DMS53 (cell line): Measurements from ENCODE around the gene DUSP10.

Experiments
- DNase-seq: peaks from one replicate; lab custom pipeline; 2025; lab: John Stamatoyannopoulos, UW

The DUSP10 gene

DNA sequence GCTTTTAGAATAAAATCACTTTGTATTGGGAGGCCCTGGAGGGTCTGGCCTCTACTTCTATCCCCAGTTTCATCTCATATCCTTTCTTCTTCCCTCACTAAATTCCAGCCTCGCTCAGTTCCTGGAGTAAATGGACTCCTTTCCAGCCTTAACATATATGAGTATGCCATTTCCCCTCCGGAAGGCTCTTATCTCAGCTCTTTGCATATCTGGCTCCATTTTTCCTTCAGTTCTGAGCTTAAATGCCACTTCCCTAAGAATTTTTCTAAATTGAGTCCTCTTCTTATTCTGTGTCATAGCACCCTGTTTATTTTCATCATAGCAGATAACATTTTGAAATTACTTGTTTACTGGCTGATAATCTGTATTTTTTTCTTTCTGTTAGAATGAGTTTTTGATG lies 20.2 kb upstream of the DUSP10 start:
- DNase-seq, result no peak

DNA sequence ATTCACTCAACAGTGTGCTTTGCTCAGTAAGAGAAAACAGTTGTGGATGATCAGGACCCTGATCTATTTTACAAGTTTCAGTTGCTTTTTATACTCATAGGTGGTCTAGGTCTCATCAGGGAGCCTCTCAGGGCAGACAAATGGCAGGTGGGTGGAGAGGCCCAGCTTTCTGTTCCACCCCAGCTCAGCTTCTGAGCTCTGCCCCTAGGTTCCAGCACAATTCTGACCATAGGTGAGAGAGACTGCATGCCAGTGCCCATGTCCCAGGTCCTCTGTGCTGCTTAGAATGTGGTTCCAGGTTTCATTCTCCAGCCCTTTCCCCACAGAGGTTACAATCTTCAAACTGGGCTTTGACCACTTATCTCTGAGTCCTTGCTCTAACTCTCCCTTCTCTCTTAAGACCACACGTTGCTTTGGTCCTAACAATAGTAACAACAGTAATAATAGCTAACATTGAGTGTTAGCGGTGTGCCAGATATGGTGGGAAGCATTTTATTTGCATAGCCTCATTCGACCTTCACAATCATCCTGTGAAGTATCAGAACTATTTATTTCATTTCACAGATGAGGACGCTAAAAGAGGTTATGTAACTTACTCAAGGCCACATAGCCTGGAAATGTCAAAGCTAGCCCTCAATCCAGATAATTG lies 19.6 kb upstream of the DUSP10 start:
- no peak for DNase-seq

DNA sequence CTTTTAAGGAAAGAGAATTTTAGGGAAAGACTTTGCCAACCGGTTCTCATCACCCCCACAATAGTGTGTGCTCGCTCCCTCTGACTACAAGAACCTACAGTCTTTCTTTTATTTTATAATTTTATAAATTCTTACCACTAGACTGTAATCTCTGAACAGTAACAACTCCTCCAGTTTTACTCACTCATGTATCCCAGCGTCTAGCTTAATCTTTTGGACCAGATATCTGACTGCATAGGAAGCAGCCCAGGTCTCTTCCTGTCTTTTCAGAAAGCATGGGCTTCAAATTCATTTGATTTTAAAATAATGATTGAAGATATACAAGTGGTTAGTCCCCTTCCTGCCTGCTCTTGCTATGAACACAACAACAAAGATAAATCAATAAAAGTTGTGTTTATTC lies 19.0 kb upstream of the DUSP10 start:
- DNase-seq, result no peak

DNA sequence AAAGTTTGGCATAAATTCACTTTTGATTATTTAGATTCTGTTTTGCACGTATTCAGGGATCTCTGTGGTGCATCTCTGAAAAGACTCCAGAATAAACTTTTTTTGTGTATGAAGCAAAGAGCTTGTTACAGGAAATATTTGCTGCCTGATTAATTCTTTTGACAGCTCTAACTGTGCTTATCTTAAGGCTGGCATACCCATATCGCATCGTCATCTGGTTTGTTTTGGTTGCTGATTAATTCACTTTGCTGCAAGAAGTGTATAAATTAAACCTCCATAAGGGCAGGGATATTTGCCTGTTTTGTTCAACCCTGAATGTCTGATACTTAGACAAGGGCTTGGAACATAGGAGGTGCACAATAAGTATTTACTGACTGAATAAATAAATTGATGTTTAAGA lies 17.5 kb upstream of the DUSP10 start:
- no peak for DNase-seq

DNA sequence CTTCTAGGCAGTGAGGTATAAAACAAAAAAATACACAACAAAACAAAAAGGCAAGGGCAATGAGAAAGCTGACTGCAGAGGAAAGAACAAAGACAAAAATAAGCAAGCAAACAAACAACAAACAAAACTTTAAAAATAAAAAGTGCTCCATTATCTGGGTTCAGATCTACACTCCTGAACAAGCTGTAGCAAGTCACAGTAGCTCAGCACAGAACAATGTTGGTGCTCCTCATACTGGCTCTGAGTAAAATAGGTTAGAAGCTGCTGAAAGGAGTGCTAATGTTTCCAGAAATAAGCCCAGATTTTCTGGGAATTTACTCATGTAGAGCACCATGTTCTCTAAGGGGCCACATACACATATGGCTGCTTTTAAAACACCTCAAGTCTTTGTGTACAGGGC lies 16.6 kb upstream of the DUSP10 start:
- no peak for DNase-seq

DNA sequence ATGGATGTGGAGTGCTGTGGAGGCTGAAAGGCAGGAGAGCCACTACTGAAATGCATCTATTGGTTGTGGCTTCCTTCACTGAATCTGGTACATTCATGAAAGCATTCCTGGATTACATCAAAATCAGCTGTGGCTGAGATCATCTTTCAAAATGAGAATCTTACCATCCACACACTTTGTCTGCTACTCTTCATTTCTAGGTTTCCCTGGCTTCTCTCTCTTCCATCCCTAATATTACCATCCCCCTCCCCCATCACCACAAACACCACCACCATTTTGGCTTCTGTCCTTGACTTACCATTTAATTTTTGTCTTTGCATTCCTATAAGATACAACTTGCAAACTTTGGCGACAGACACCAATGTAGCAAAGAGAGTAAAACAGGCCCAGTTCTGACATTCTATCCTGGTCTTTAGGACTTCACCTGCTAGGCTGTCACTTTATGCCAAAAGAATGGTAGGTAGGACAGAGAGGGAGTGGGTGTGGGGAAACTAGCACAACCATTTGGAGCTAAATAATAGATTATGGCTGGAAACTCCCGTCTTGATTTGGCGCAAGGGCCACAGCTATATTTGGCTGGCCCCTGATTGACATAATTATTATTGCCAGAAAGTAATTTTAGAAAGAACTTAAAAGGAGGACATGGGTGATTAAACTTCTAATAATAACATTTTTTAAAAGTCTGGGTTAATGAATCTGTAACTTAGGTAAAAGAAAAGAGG lies 15.1 kb upstream of the DUSP10 start:
- DNase-seq, result no peak

DNA sequence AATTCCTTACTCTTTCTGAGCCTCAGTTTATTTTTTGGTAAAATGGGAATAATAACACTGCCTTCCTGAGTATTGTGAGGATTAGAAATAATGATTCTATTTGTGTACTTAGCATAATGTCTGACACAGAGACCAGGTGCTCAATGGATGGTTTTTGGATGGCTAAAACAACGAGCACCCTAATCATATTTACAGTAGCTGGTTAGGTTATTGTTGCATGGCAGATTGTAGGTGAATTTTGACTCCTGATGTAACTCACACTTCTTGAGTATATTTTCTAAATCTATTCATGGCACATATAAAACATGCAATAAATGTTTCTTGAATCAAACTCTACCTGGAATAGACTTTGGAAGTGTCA lies 11.9 kb upstream of the DUSP10 start:
- no peak for DNase-seq

DNA sequence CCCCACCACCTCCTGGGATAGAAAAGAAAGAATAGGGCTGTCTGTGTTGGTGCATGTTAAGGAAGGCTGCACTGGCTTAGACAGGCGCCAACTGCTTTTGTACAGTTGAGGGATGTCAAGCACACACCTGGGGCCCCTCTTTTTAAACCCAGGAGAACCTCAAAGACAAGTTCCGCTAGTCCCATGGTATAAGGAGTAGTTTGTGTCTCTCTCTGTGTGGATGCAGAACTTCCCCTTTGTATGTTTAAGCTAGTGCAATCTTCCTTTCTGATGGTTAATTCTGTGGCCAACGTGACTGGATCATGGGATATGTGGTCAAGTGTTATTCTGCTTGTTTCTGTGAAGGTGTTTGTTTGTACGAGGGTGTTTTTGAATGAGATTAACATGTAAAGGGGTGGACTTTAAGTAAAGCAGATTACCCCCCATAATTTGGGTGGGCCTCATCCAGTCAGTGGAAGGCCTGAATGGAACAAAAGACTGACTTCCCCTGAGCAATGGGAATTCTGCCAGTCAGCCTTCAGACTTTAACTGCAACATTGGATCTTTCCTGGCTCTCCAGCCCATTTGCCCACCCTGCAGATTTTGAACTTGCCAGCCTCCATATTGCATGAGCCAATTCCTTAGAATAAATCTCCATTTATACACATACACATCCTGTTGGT lies 9.5 kb upstream of the DUSP10 start:
- DNase-seq, result no peak

DNA sequence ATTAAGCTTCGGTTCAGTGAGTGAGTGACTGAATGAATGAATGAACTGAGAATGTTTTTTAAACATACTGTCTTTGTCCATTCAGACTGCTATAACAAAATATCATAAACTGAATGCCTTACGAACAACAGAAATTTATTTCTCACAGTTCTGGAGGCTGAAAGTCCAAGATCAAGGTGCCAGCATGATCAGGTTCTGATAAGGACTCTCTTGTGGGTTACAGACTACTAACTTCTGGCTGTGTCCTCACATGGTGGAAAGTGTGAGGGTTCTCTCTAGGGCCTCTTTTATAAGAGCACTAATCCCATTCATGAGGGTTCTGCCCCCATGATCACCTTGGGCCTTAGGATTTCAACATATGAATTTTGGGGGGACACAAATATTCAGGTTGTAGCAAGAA lies 7.1 kb upstream of the DUSP10 start:
- no peak for DNase-seq

DNA sequence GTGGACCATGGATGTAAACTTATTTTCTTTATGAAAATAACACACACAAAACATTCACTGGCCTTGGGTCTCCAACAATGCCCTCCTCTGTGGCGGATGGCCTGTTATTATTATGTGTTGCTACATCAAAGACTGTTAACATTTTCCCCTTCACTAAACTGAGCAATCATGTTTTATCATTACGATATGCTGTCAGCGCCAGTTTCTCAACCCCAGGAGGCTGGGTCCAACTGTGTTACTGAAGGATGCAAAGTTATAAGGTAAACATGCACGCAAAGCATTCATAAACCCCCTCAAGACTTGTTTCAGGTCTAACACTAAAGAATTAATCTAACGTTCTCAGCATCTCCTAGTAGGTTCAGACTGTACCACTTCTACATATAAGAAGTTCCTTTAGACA lies 6.0 kb upstream of the DUSP10 start:
- DNase-seq, result no peak

DNA sequence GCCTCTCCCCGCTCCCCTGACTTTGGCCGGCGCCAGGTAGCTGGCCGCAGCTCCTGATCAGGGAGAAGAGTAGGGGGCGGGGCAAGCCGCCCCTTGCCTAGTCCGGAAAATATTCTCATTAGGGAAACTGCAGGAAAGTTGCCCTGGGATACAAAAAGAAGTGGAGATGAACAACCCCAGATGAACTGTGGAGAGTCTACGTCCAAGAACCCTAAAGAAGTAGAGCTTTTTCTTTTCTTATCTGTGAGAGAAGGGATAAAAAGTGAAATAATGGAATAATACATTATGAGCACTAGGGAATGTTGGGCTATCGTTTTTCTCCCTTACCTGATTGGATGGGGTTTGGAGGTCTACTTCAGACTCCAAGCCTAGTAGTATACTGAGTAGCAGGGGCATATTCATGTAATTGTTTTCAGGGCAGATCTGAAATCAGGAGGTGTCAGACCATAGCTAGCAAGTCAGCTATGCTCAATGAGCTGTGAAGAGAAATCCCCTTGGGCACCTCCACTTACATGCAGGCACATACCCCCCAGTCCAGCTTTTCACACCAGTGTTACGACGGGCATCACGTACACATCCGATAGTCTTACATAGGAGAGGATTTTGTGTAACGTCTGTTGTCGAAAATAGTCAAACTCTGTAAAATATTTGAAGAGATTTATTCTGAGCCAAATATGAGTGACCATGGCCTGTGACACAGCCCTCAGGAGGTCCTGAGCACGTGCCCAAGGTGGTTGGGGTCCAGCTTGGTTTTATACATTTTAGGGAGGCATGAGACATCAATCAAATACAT lies 1.7 kb upstream of the DUSP10 start:
- DNase-seq, result peak; percentile 63

DNA sequence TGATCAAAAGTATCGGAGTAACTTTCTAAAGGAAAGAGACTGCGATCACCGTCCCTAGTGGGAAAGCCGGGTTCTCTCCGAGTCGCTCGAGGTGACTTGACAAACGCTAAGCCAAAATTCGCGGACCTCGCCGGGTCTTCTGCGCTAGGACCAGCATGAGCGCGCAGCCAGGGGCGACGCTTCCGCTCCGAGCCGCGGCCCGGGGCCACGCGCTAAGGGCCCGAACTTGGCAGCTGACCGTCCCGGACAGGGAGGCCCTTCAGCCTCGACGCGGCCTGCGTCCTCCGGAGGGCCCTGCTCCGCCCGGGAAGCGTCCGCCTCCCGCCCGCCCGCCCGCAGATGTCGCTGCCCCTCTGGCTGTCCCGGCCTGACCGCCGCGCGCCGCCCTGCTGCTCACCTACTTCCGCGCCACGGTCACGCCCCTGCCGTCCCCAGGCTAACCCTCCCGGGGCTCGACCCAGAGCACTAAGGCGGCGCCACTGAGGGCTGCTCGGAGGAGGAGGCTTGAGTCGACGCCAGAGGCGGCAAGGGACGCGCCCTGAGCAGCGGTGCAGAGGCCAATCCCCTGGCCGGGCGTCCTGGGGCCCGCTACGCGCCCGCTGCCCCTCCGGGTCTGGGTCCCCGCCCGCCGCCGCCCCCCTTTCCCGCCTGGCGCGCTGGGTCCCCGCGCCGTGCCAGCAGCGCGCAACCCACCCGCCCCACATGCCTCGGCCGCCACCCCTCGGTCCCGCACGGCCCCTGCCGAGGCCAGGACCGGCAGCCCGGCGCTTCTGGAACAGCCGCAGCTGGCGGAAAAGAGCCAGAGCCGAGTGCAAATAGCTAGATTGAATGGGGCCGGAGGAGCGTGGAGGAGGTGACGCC lies 896 bp upstream of the DUSP10 start:
- DNase-seq, result peak; percentile 97

DNA sequence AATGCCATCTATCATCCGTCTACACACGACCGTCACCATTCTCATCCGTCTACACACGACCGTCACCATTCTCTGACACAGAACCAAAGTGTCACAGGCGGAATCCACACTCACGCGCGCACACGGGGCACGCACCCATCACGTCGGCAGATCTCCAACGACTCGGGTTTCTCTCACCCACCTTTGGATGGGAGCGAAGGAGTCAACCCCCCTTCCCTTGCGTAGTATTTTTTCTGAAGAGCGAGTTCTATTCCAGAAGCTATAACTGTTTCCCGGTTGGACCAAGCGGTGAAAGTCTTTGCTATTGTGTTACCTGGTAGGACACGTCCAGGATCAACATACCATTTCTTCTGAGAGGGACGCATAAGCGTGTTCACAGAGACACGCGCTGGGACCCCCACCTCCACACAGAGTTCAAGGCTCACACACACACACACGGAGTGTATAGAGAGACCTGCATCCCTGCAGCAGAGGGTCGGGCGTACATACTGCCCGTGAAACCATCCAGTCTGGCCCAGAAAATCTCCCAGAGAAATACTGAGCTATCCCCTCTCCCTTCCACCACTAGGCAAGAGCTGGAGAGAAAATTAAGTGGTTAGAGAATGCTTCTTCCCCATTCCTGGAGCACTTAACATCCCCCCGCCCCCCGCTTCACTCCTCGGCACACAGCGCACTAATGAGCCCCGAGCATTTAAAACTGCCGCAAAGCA lies 741 bp downstream of the DUSP10 start:
- peak; percentile 81 for DNase-seq

DNA sequence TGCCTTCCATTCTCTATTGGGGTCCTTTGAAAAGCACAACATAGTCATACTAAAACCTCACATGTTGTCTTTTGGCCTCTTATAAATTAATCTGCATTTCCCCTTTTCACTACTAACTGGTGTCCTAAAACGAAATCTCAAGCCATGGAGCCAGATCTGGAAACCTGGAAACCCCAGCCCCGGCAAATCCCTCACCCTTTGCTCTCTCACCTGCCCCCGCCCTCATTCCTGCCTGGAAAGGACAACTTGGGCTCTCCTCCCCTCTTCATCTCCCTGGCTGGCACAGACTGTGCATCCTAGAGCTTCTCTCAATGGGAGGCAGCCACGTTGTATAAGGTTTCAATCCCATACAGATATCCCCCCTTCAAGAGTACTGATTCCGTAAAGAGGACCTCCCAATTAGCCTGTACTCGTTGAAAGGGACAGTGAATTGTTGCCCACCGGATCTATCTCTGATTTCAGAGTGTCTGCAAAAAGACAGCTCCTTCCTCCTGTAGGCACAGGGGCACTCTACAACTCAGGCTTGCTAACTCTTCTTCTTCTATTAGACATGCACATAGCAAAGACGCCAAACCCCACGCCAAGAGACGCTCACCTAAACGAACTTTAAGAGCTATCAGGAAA lies 1.4 kb downstream of the DUSP10 start:
- DNase-seq, result peak; percentile 63

DNA sequence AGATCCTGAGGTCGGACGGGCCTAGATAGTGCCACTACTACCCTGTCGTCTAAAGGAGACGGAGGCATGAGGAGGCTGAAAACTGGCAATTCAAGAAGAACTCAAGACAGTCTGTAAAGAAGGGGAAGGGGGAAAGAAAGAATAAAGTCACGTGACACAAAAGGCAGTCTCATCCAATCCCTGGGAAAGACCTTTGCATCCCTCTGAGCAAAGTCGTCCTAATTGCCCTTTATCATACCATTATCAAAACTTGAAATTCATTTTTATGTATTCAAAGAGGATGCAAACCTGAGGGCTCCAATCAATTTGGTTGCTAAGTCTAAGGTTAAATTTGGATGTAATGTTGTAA lies 2.2 kb downstream of the DUSP10 start:
- no peak for DNase-seq

DNA sequence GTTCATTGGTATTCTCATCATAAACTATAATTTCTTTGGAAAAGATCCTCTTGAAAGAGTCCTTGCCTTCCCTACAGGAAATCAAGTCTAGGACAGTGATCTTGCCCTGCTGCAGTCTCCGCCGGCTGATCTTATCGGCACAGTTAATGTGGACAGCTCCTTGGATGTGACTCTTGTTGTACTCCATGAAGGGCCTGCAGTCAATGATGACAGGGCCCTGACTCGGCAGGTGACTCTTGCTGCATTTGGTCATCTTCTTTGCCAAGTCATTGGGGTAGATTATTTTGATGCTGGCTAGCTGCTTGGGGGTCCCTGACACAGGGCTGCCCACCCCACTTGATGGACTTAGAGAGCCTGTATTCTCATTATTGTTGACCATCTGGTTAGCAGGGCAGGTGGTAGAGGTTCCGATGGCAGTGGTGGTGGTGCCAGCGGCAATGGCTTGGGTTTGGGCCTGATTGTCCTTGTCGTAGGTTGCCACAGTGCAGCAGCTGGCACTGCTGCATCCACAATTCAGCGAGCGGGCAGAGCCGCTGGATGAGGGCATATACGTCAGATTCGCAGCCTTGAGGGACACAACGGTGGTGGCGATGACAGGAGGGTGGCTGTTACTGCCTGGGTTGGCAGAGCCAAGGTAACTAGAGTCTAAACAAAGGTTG lies 2.7 kb downstream of the DUSP10 start:
- peak; percentile 31 for DNase-seq

DNA sequence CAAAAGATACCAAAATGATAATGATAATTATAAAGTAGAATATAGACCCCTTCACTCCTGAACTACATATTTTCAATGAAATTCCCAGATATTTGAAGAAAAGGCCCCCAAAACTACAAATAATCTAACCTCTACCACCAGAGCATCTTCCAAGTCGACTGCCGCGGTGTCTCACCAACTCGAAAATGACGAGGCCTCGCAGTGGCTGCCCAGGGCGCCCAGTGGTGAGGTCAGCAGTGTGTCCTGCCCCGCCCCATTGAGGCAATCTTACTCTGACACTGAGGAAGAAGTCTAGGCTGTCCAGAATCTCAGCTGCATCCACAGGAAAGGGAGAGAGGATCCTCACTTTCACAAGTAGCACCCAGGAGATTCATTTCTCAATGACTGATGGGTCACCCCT lies 5.2 kb downstream of the DUSP10 start:
- no peak for DNase-seq

DNA sequence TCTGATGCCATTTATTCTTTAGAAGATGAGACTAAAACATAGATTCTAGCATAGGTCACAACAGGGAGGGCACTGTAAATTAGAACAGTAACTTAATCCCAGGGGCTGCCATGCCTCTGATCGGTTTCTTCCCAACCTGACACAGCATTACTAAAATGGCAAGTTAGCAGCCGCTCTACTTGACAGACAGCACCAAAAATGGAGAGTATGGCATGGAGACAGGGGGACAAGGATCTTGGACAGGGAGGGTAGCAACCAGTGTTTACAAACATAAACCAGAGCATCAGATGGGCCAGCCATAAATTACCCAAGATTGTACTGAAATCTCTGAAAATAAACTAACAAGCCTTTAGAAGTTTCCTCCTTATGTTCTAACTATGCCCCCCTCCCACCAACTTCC lies 5.9 kb downstream of the DUSP10 start:
- DNase-seq, result peak; percentile 36

DNA sequence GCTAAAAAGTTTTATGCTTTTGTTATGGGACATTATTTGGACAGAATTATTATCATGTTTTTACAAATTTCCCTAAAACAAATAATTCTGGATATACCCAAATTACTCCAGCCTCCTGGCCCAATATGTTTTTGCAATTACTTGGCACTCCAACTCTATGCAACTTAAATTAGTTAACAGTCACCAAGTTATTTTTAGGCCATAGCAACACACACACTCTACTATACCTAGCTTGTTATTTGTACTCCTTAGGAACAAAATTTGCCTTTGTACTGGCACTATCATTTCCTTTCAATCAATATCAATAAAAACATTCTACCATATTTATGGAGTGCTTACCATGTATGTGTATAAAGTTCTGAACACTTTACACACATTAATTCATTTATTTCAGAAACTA lies 7.7 kb downstream of the DUSP10 start:
- no peak for DNase-seq

DNA sequence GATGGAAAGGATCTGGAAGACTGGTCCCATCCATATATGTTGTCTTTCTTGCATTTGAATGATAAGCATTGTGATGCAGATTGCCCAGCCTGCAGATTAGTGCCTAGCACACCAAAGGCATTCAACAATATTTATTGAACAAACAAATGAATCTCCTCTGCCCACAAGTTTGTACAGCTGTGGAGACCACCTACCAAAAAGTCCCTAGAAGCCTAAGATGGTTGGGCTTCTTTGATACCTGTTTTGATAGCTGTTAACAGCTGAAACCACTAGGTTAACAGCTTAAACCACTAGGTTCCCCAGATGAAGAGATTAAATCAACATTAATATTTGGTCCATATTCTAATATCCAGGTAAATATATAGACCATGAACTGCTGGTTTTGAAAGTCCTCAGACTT lies 9.8 kb downstream of the DUSP10 start:
- DNase-seq, result no peak
